ENCODE results near the gene NUDC.
"Not testable (repeated sequence)": the region's sequence is repeated elsewhere in the genome, so short reads cannot be mapped to it uniquely, and the experiment has no call there.

NUDC gene

DNA sequence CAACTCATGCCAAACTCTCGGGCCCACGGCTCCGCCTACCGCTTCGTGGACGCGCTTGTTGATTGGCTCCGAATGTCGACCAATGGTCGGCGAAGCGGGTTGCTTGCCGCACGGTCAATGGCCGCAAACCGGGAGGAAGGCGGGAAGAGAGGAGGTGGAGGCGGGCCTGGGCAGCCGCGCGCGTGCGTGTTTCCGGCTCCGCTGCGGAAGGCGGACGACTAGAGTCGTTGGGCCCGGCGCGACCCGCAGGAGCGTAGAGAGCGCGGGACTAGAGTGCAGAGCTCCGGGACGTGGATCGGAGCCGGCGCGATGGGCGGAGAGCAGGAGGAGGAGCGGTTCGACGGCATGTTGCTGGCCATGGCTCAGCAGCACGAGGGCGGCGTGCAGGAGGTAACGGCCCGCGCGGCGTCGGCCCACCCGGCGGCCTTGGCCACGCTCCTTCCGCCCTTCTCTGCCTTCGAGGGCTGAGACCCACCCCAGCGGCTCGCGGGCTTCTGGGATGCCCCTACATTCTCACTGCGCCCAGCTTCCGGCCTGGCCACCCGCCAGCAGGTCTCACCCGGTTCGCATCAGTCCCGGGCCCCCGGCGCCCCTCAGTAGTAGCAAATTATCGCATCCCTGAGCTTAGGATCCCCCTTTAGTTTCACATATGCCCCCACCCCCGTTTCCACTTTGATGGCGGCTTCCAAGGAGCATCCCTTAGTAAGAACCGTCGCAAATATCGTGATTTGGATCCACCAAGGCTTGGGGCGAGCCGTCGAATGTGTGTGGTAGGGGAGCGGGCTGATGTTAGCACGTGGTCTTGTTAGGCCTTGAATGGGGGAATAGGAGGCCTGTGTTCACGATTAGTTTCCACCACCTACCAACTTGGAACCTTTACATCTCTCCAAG is at the start of gene NUDC:
TSS of gene NUDC (plus strand) at position 204 of the 891 bp plus-strand sequence. CDS start at position 310, 106 bp downstream.
- H3K4me3 ChIP-seq (ENCODE audit: low read length) = peak within 1 kb of the TSS; percentile 98
- H3K27me3 ChIP-seq (ENCODE audit: control insufficient read depth, insufficient read depth, low read length) = no peaks in the 10 kb centered on the region
- no peaks in the 10 kb centered on the region for H3K9me3 ChIP-seq (ENCODE audit: control insufficient read depth, low read length)
- peaks cover under 1% of the 10 kb centered on the region for H3K36me3 ChIP-seq (ENCODE audit: control insufficient read depth, insufficient read depth, low read length)
- H3K9ac ChIP-seq (ENCODE audit: low read length) = peak within 1 kb of the TSS; percentile 90
- peaks cover 12% of the 10 kb centered on the region for H3K4me1 ChIP-seq (ENCODE audit: control insufficient read depth, insufficient read depth, low read length)

GRCh38 chr1:26873097-26873496 is 48.4 kb upstream of the NUDC start:
- H3K9ac ChIP-seq (ENCODE audit: low read length); H3K4me3 ChIP-seq (ENCODE audit: low read length); H3K4me1 ChIP-seq (ENCODE audit: control insufficient read depth, insufficient read depth, low read length); H3K36me3 ChIP-seq (ENCODE audit: control insufficient read depth, insufficient read depth, low read length); H3K9me3 ChIP-seq (ENCODE audit: control insufficient read depth, low read length); H3K27me3 ChIP-seq (ENCODE audit: control insufficient read depth, insufficient read depth, low read length): not testable (repeated sequence)

DNA sequence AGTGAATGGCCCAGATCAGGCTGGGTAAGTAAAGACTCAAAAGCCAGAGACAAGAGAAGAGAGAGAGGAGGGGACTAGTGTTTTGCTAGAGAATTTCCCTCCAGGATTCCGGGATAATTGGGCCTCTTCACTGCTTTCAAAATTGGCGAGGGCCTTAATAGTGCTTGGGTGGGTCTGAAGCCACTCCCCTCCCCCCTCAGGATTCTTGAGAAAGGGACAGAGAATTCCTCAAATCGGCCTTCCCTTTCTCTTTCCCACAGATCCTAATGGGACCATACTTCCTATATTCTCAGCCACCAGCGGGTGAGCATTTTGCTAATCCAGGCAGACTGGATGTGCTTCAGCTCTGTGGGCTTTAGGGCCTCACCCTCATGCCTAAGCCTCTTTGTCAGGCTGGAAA is 46.6 kb upstream of the NUDC start:
- Histone ChIP-seq H3K27me3 (ENCODE audit: control insufficient read depth, insufficient read depth, low read length) (no peaks in the 10 kb centered on the region), H3K9me3 (ENCODE audit: control insufficient read depth, low read length) (no peaks in the 10 kb centered on the region)

GRCh38 chr1:26877326-26877725 is 44.2 kb upstream of the NUDC start:
- H3K9ac ChIP-seq (ENCODE audit: low read length) = no peak overlapping the region
- H3K9me3 ChIP-seq (ENCODE audit: control insufficient read depth, low read length) = no peaks in the 10 kb centered on the region
- H3K4me3 ChIP-seq (ENCODE audit: low read length) = no peak overlapping the region
- H3K36me3 ChIP-seq (ENCODE audit: control insufficient read depth, insufficient read depth, low read length) = peaks cover under 1% of the 10 kb centered on the region
- no peaks in the 10 kb centered on the region for H3K27me3 ChIP-seq (ENCODE audit: control insufficient read depth, insufficient read depth, low read length)
- H3K4me1 ChIP-seq (ENCODE audit: control insufficient read depth, insufficient read depth, low read length) = peaks cover 3% of the 10 kb centered on the region

More for the DNA sequence above, 46.6 kb upstream of the NUDC start:
- Histone ChIP-seq H3K4me3 (ENCODE audit: low read length) (no peak overlapping the region), H3K36me3 (ENCODE audit: control insufficient read depth, insufficient read depth, low read length) (no peaks in the 10 kb centered on the region), H3K4me1 (ENCODE audit: control insufficient read depth, insufficient read depth, low read length) (peaks cover 3% of the 10 kb centered on the region), H3K9ac (ENCODE audit: low read length) (no peak overlapping the region)

GRCh38 chr1:26879793-26880192 is 41.8 kb upstream of the NUDC start:
- Histone ChIP-seq H3K9me3 (ENCODE audit: control insufficient read depth, low read length) (no peaks in the 10 kb centered on the region), H3K36me3 (ENCODE audit: control insufficient read depth, insufficient read depth, low read length) (peaks cover 16% of the 10 kb centered on the region), H3K4me3 (ENCODE audit: low read length) (no peak overlapping the region), H3K27me3 (ENCODE audit: control insufficient read depth, insufficient read depth, low read length) (no peaks in the 10 kb centered on the region), H3K4me1 (ENCODE audit: control insufficient read depth, insufficient read depth, low read length) (peaks cover 3% of the 10 kb centered on the region), H3K9ac (ENCODE audit: low read length) (no peak overlapping the region)

GRCh38 chr1:26881611-26882010 is 39.9 kb upstream of the NUDC start:
- H3K9ac ChIP-seq (ENCODE audit: low read length); H3K4me1 ChIP-seq (ENCODE audit: control insufficient read depth, insufficient read depth, low read length); H3K27me3 ChIP-seq (ENCODE audit: control insufficient read depth, insufficient read depth, low read length); H3K9me3 ChIP-seq (ENCODE audit: control insufficient read depth, low read length); H3K4me3 ChIP-seq (ENCODE audit: low read length): not testable (repeated sequence)
- peaks cover 21% of the 10 kb centered on the region for H3K36me3 ChIP-seq (ENCODE audit: control insufficient read depth, insufficient read depth, low read length)

DNA sequence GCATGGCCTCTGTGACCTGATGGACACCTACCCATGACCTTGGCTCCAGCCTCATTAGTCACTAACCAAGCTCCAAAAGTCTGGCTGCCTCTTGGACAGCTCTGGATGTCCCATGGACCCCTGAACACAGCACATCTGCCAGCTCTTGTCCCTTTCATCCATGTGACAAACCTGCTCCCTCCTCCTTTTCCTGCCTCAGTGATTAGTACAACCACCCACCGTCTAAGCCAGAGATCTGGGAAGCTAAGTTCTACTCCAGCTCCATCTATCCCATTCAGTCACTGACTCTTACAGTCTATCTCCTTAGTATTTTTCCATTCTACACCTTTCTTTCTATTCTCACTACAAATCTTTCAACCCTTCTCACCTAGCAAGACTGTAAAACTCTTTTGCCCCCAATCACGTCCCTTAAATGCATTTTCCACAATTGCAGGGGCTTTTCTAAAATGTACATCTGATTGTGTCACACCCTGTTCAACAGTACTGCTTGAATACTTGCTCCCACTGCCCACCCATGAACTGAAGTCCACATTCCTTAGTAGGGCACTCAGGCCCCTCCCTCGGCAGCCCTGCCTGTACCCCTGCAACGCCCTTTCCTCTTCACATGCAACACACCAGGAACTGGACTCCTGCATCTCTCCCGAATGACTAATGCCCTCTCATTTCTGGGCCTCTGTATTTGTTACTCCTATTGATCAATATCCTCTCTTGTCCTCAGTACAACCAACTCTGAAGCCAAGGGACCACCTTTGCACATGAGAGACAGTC is 38.7 kb upstream of the NUDC start:
- Histone ChIP-seq H3K27me3 (ENCODE audit: control insufficient read depth, insufficient read depth, low read length) (no peaks in the 10 kb centered on the region), H3K9me3 (ENCODE audit: control insufficient read depth, low read length) (no peaks in the 10 kb centered on the region), H3K9ac (ENCODE audit: low read length) (no peak overlapping the region), H3K4me3 (ENCODE audit: low read length) (no peak overlapping the region), H3K4me1 (ENCODE audit: control insufficient read depth, insufficient read depth, low read length) (peaks cover under 1% of the 10 kb centered on the region), H3K36me3 (ENCODE audit: control insufficient read depth, insufficient read depth, low read length) (peaks cover 21% of the 10 kb centered on the region)

- H3K9me3 ChIP-seq (ENCODE audit: control insufficient read depth, low read length) = no peaks in the 10 kb centered on the region
- H3K4me1 ChIP-seq (ENCODE audit: control insufficient read depth, insufficient read depth, low read length) = peaks cover 23% of the 10 kb centered on the region
- peaks cover 21% of the 10 kb centered on the region for H3K36me3 ChIP-seq (ENCODE audit: control insufficient read depth, insufficient read depth, low read length)
- no peak overlapping the region for H3K4me3 ChIP-seq (ENCODE audit: low read length)
- no peak overlapping the region for H3K9ac ChIP-seq (ENCODE audit: low read length)
- no peaks in the 10 kb centered on the region for H3K27me3 ChIP-seq (ENCODE audit: control insufficient read depth, insufficient read depth, low read length)
These were observed 34.4 kb upstream of the NUDC start for GRCh38 chr1:26887125-26887524.

- H3K4me3 ChIP-seq (ENCODE audit: low read length) = no peak overlapping the region
- no peak overlapping the region for H3K9ac ChIP-seq (ENCODE audit: low read length)
- no peaks in the 10 kb centered on the region for H3K27me3 ChIP-seq (ENCODE audit: control insufficient read depth, insufficient read depth, low read length)
- peaks cover 13% of the 10 kb centered on the region for H3K36me3 ChIP-seq (ENCODE audit: control insufficient read depth, insufficient read depth, low read length)
- peaks cover 23% of the 10 kb centered on the region for H3K4me1 ChIP-seq (ENCODE audit: control insufficient read depth, insufficient read depth, low read length)
- no peaks in the 10 kb centered on the region for H3K9me3 ChIP-seq (ENCODE audit: control insufficient read depth, low read length)
These were observed 33.3 kb upstream of the NUDC start for GRCh38 chr1:26888231-26888630.

- Histone ChIP-seq H3K4me3 (ENCODE audit: low read length) (peak within 1 kb of the TSS; percentile 80), H3K9ac (ENCODE audit: low read length) (peak within 1 kb of the TSS; percentile 97), H3K36me3 (ENCODE audit: control insufficient read depth, insufficient read depth, low read length) (peaks cover 5% of the 10 kb centered on the region), H3K27me3 (ENCODE audit: control insufficient read depth, insufficient read depth, low read length) (no peaks in the 10 kb centered on the region), H3K4me1 (ENCODE audit: control insufficient read depth, insufficient read depth, low read length) (peaks cover 23% of the 10 kb centered on the region), H3K9me3 (ENCODE audit: control insufficient read depth, low read length) (no peaks in the 10 kb centered on the region)
These were observed 31.7 kb upstream of the NUDC start, which contains the start of gene GPN2 for GRCh38 chr1:26889551-26890466. TSS of gene GPN2 (minus strand) at chr1:26890283. CDS start at chr1:26890096, 187 bp downstream.

DNA sequence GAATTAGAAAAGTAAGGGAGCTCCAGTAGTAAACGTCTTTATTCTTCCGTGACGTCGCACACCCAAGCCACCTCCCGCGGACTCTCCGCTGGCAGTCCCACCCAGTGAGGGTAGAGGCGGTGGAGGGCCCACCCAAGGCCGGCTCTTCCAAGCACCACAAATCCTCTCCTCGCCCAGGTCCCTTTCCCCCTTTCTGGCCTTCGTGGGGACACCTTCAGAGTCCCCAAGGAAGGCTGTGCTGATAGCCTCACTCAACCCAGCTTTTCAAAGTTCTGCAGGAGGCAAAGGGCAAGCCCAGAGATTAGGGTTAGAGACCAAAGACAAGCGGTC is 31.1 kb upstream of the NUDC start:
- Histone ChIP-seq H3K9ac (ENCODE audit: low read length) (peak overlapping the region; percentile 97), H3K4me3 (ENCODE audit: low read length) (peak overlapping the region; percentile 80), H3K36me3 (ENCODE audit: control insufficient read depth, insufficient read depth, low read length) (no peaks in the 10 kb centered on the region), H3K27me3 (ENCODE audit: control insufficient read depth, insufficient read depth, low read length) (no peaks in the 10 kb centered on the region), H3K4me1 (ENCODE audit: control insufficient read depth, insufficient read depth, low read length) (peaks cover 23% of the 10 kb centered on the region), H3K9me3 (ENCODE audit: control insufficient read depth, low read length) (no peaks in the 10 kb centered on the region)

All from mucosa of stomach (tissue), 1 donor.